NCI-H69 (cell line): ENCODE results near the gene ZCCHC24.
"Not testable (repeated sequence)": the region's sequence is repeated elsewhere in the genome, so short reads cannot be mapped to it uniquely, and the experiment has no call there.

Experiments
- DNase-seq: peaks from one replicate; lab custom pipeline; 2025; lab: John Stamatoyannopoulos, UW

The ZCCHC24 gene

GRCh38 chr10:79472449-79472848 is 27.0 kb upstream of the ZCCHC24 start:
- no peak for DNase-seq

- DNase-seq, result no peak
Measured at GRCh38 chr10:79471776-79472175, 26.4 kb upstream of the ZCCHC24 start.

DNA sequence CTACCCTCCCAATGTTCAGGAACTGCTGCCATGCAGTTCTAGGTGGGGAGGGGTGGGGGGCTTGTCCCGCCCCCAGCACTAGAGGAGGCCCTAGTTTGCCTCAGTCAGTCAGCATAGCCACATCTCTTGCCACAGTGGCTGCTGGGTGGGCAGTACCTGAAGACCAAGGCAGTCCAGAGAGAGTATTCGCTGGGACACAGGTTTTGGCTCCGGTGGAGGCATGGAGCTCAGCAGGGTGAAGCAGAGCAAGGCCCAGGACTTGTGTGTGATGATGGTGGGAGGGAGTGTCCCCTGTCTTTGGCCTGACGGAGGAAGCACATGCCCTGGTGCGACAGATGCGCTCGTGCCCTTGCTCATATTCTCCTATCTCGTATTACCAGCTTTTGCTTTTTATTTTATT is 24.7 kb upstream of the ZCCHC24 start:
- no peak for DNase-seq

DNA sequence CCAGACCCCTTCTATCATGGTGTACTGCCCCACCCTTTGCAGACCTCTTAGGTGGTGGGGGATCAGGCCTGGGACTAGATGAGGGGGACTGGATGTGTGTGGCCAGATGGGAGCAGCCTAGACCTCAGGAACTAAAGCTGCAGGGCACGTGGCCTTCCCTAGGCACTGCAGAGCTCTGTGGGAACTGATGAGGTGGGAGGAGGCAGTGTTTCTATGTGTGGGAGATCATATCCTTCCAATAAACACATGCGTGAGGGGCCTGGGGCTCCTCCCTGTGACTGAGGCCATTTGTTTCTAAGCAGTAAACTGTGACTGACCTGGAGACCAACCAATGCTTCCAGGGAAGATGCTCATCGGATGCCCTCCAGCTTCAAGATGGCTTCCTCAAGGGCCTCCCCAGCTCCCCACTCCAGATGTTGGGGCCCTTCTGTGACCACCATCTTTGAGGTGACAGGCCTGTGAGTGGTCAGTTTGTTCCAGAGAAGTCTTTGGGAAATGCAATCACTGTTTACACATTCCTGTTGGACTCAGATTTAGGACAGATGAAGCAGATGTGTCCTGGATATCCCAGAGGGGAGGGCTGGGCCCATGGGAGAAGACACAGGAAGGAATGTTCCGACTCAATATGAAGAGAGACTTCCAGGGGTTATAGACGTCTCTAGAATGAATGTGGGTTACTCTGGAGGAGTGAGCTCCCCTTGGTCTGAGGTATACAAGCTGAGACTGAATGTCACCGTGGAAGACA is 23.6 kb upstream of the ZCCHC24 start:
- DNase-seq, result no peak

DNA sequence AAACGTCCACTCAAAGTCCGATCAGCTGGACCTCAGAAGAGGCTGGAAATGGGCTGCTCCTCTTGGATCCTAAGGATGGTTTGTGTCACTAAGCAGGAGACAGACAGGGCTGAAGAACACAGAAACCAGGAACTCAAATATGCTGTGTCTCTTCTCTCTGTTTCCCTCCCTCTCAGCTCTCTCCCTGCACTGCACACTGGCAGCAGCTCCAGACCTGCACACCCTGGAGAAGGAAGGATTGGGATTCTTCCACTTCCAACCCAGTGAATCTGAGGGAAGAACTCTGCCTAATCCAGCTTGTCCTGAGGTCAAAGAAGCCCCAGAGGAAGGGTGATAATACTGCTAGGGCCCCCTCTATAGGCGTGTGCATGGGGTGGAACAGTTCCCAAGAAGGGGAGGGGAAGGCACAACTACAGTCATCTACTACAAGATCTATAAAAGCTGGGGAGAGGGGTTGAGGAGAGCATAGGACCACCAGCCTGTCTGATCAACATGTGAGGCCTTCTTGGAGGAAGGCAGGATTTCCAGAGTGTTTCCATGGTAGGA is 22.7 kb upstream of the ZCCHC24 start:
- DNase-seq, result no peak

GRCh38 chr10:79465341-79465740 is 19.9 kb upstream of the ZCCHC24 start:
- no peak for DNase-seq

DNA sequence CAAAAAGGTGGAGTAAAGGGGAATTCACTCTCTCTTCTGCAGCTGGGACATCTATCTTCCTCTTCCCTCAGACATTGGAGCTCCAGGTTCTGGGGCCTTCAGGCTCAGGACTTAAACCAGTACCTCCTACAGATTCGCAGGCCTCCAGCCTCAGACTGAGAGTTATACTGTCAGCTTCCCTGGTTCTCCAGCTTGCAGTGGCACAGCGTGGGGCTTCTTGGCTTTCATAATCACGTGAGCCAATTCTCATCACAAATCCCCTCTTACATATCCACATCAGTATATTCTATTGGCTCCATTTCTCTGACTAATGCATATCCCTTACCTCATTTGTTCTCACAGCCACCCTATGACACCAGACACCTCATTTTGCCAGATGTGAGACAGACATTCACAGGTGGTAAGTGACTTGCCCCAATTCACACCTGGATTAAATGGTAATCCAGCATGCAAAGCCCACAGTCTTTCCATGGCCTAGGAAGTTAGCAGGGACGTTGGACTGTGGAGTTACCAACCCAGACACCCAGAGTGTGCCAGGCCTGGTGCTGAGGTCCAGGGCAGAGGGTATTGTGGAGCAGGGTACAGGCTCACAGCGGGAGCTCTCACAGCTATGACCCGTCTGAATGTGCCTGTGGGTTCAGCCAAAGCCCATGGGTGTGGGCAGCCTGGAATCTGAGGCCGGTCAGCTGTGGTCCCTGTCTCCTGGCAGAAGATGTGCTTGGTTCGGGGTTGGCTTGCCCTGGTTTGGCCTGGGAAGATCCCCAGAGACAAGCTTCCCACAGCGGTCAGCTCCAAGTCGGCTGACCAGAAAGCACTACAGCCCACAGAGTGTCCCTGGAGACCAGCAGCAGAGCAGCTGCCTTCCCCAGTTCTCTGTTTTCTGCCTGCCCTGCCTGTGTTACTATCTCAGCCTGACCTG is 18.4 kb upstream of the ZCCHC24 start:
- DNase-seq, result no peak

GRCh38 chr10:79460687-79461086 is 15.3 kb upstream of the ZCCHC24 start:
- no peak for DNase-seq

DNA sequence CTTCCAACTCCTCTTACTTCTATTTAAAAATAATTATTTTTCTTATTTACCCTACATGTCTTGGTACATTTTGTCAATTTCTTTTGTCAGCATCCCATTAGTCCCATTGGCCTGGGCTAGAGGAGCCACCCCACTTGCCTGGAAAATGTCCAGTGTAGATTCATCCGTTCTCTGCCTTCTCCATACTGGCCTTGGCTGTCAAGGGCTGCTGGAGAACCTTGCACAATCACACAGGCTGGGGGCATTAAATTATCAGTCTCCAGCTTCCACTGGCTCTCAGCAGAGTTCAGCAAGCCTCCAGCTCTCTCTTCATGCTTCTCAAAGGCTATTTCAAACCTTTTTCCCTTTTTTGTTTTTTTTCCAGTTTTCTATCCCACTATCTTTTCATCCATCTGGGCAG is 13.8 kb upstream of the ZCCHC24 start:
- DNase-seq, result no peak

- DNase-seq, result no peak
Measured at GRCh38 chr10:79458483-79458882, 13.1 kb upstream of the ZCCHC24 start.

- no peak for DNase-seq
Measured at GRCh38 chr10:79457256-79457785, 11.9 kb upstream of the ZCCHC24 start.

GRCh38 chr10:79454259-79454658 is 8.8 kb upstream of the ZCCHC24 start:
- DNase-seq, result no peak

DNA sequence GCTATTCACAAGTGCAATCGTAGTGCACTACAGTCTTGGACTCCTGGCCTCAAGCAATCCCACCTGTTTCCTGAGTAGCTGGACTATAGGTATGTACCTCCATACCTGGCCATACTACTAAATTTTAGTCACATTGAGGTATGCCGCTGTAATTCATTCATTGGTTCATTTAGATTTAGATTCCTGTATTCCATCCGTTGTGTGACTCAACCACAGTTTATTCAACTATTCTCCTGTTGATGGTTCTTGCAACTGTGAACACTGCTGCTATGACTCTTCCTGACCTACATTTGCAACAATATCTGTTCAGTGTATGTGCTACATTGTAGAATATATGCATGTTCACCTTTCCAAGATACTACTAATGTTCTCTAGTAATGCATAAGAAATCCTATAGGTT is 8.0 kb upstream of the ZCCHC24 start:
- DNase-seq, result no peak

- DNase-seq, result no peak
Measured at GRCh38 chr10:79452174-79452611, 6.8 kb upstream of the ZCCHC24 start.

- DNase-seq, result no peak
Measured at GRCh38 chr10:79451046-79451699, 5.7 kb upstream of the ZCCHC24 start.

GRCh38 chr10:79449181-79450146 is 4.0 kb upstream of the ZCCHC24 start:
- peak; percentile 59 for DNase-seq

GRCh38 chr10:79448732-79449049 is 3.3 kb upstream of the ZCCHC24 start:
- DNase-seq, result no peak

DNA sequence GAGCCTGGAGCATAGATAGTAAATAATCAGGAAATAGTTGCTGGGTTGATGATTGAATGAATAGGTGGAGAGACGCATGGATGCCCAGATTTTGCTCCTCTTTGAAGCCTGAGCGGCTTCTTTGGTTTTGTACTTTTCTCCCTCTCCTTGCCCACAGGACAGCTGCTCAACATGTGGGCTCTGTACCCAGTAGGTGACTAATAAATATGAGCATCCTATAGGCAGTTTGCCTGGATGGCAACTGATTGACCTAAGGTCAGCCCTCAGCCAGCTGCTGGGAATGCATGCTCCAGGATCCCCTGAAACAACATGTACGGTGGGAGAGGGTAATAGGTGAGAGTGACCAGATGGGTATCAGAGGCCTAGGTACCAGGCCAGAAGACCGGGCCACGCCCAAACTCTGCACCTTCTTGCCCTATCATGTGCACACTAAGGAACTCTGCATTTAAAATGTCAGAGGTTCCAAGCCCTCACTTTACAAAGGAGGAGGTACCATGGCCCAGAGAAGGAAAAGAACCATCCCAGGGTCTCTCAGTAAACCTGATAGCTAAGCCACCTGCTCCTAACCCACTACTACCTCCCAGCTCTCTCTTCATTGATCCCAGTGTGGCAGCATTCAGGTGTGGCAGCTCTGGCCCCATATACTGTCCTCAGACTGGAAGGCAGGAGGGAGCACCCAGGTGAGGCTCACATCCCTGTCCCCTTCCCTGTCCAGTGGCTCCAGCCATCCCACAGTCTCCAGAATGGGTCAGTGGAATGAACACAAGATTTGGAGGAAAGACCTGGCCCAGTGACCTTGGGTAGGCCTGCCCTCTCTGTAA is 2.7 kb upstream of the ZCCHC24 start:
- no peak for DNase-seq

- not testable (repeated sequence) for DNase-seq
Measured at GRCh38 chr10:79447249-79447648, 1.8 kb upstream of the ZCCHC24 start.

GRCh38 chr10:79446758-79447084 is 1.3 kb upstream of the ZCCHC24 start:
- peak; percentile 35 for DNase-seq
